Subcutaneous abdominal adipose tissue (tissue), 5 donors: ENCODE results near the gene DEF6.
A peak's percentile ranks its signal among the peaks of the same experiment; 100 is the strongest.

Experiments
- H3K27ac ChIP-seq: one replicate; pipeline ENCODE4 v1.7.0; 2013; ENCODE audit warnings: low read depth, mild to moderate bottlenecking, inconsistent platforms, low read length, moderate library complexity
- H3K27me3 ChIP-seq, 5 donors: one replicate each; pipeline ENCODE4 v1.7.0; 2013; ENCODE audit warnings: low read length in 5 of 5, inconsistent platforms in 1 of 5; ENCODE audit not compliant: control insufficient read depth in 5 of 5, insufficient read depth in 4 of 5
- H3K36me3 ChIP-seq, 5 donors: one replicate each; pipeline ENCODE4 v1.7.0; 2013; ENCODE audit warnings: low read length in 5 of 5; ENCODE audit not compliant: control insufficient read depth in 5 of 5, insufficient read depth in 5 of 5
- H3K4me1 ChIP-seq, 5 donors: one replicate each; pipeline ENCODE4 v1.7.0; 2013; ENCODE audit warnings: low read length in 5 of 5, mild to moderate bottlenecking in 3 of 5, moderate library complexity in 1 of 5; ENCODE audit not compliant: control insufficient read depth in 5 of 5, insufficient read depth in 5 of 5
- H3K4me3 ChIP-seq, 5 donors: one replicate each; pipeline ENCODE4 v1.7.0; 2013; ENCODE audit warnings: low read length in 5 of 5, low read depth in 1 of 5
- H3K9ac ChIP-seq, 5 donors: one replicate each; pipeline ENCODE4 v1.7.0; 2013; ENCODE audit warnings: low read length in 5 of 5, mild to moderate bottlenecking in 4 of 5, moderate library complexity in 3 of 5
- H3K9me3 ChIP-seq, 5 donors: one replicate each; pipeline ENCODE4 v1.7.0; 2013; ENCODE audit warnings: low read length in 5 of 5; ENCODE audit not compliant: control insufficient read depth in 5 of 5
- donor health status: healthy.
- donor health status: healthy.
- donor health status: healthy.
- donor health status: healthy.
- donor health status: healthy.

Gene DEF6

GRCh38 chr6:35342258-35343091 lies 44.9 kb downstream of the DEF6 start, which contains the start of gene PPARD:
Gene PPARD, plus strand, starts transcription at chr6:35342558. Its CDS starts 68,530 bp downstream, at chr6:35411088.
- Histone ChIP-seq H3K4me1 (peaks cover 4 to 24% (median 22%) of the 10 kb centered on the region in 5 donors), H3K4me3 (peak within 1 kb of the TSS; percentile 80 to 96 (median 90)), H3K36me3 (peaks cover 0 to 18% (median 15%) of the 10 kb centered on the region in 5 donors), H3K27ac (peak within 1 kb of the TSS; percentile 69), H3K9me3 (no peaks in the 10 kb centered on the region), H3K9ac (peak within 1 kb of the TSS; percentile 83 to 95 (median 94)), H3K27me3 (no peaks in the 10 kb centered on the region)

GRCh38 chr6:35343092-35343834 lies 45.6 kb downstream of the DEF6 start:
- H3K27me3 ChIP-seq: no peaks in the 10 kb centered on the region
- peak overlapping the region; percentile 83 to 95 (median 94) for H3K9ac ChIP-seq
- peaks cover 4 to 24% (median 22%) of the 10 kb centered on the region in 5 donors for H3K4me1 ChIP-seq
- H3K27ac ChIP-seq: peak overlapping the region; percentile 69
- no peaks in the 10 kb centered on the region for H3K9me3 ChIP-seq
- H3K4me3 ChIP-seq: peak overlapping the region; percentile 80 to 96 (median 90)
- peaks cover 0 to 21% (median 18%) of the 10 kb centered on the region in 5 donors for H3K36me3 ChIP-seq

- Histone ChIP-seq H3K27me3 (no peaks in the 10 kb centered on the region), H3K4me1 (peaks cover 4 to 24% (median 23%) of the 10 kb centered on the region in 5 donors), H3K4me3 (peak overlapping the region; percentile 80 to 96 (median 90)), H3K36me3 (peaks cover 0 to 27% (median 23%) of the 10 kb centered on the region in 5 donors), H3K9ac (peak overlapping the region in 4 of 5 donors; percentile 44 to 94 (median 88)), H3K27ac (peak overlapping the region; percentile 69), H3K9me3 (no peaks in the 10 kb centered on the region)
These were observed 46.4 kb downstream of the DEF6 start for GRCh38 chr6:35343835-35344550.

- no peaks in the 10 kb centered on the region for H3K9me3 ChIP-seq
- H3K4me3 ChIP-seq: no peak overlapping the region
- H3K36me3 ChIP-seq: peaks cover 15 to 59% (median 46%) of the 10 kb centered on the region in 5 donors
- H3K27ac ChIP-seq: no peak overlapping the region
- H3K9ac ChIP-seq: no peak overlapping the region
- H3K27me3 ChIP-seq: no peaks in the 10 kb centered on the region
- H3K4me1 ChIP-seq: peaks cover 0 to 3% (median 0%) of the 10 kb centered on the region in 5 donors
These were observed 53.8 kb downstream of the DEF6 start for GRCh38 chr6:35351422-35351821.

GRCh38 chr6:35352735-35353134 lies 55.1 kb downstream of the DEF6 start:
- Histone ChIP-seq H3K36me3 (peaks cover 15 to 60% (median 42%) of the 10 kb centered on the region in 5 donors), H3K27ac (no peak overlapping the region)

GRCh38 chr6:35354361-35355135 lies 56.9 kb downstream of the DEF6 start:
- peaks cover 0 to 17% (median 1%) of the 10 kb centered on the region in 5 donors for H3K4me1 ChIP-seq
- peaks cover 15 to 47% (median 31%) of the 10 kb centered on the region in 5 donors for H3K36me3 ChIP-seq
- no peak overlapping the region for H3K9ac ChIP-seq
- H3K9me3 ChIP-seq: no peaks in the 10 kb centered on the region
- no peaks in the 10 kb centered on the region for H3K27me3 ChIP-seq
- no peak overlapping the region for H3K27ac ChIP-seq
- H3K4me3 ChIP-seq: no peak overlapping the region

More at GRCh38 chr6:35352735-35353134, 55.1 kb downstream of the DEF6 start:
- H3K27me3 ChIP-seq: no peaks in the 10 kb centered on the region
- H3K4me3 ChIP-seq: no peak overlapping the region
- no peaks in the 10 kb centered on the region for H3K9me3 ChIP-seq
- no peak overlapping the region for H3K9ac ChIP-seq
- H3K4me1 ChIP-seq: peaks cover 0 to 6% (median 1%) of the 10 kb centered on the region in 5 donors

GRCh38 chr6:35356391-35356790 lies 58.8 kb downstream of the DEF6 start:
- Histone ChIP-seq H3K27ac (no peak overlapping the region), H3K9me3 (no peaks in the 10 kb centered on the region), H3K9ac (no peak overlapping the region), H3K4me3 (no peak overlapping the region), H3K36me3 (peaks cover 15 to 44% (median 31%) of the 10 kb centered on the region in 5 donors), H3K4me1 (peaks cover 0 to 28% (median 16%) of the 10 kb centered on the region in 5 donors), H3K27me3 (no peaks in the 10 kb centered on the region)

- Histone ChIP-seq H3K4me3 (no peak overlapping the region), H3K4me1 (peaks cover 0 to 28% (median 16%) of the 10 kb centered on the region in 5 donors), H3K9ac (no peak overlapping the region), H3K27me3 (no peaks in the 10 kb centered on the region), H3K27ac (no peak overlapping the region), H3K9me3 (no peaks in the 10 kb centered on the region), H3K36me3 (peaks cover 14 to 35% (median 27%) of the 10 kb centered on the region in 5 donors)
These were observed 60.1 kb downstream of the DEF6 start for GRCh38 chr6:35357677-35358076.

GRCh38 chr6:35358086-35358485 lies 60.5 kb downstream of the DEF6 start:
- no peak overlapping the region for H3K4me3 ChIP-seq
- no peaks in the 10 kb centered on the region for H3K27me3 ChIP-seq
- H3K4me1 ChIP-seq: peaks cover 0 to 28% (median 18%) of the 10 kb centered on the region in 5 donors
- no peaks in the 10 kb centered on the region for H3K9me3 ChIP-seq
- peak overlapping the region in 1 of 5 donors; percentile 13 for H3K9ac ChIP-seq
- peaks cover 10 to 31% (median 23%) of the 10 kb centered on the region in 5 donors for H3K36me3 ChIP-seq
- H3K27ac ChIP-seq: no peak overlapping the region
